B cell (primary cell): ENCODE results near the gene STARD10.

Experiments used
- EZH2 ChIP-seq: IDR thresholded peaks from 2 replicates; pipeline ENCODE4 v1.6.1; 2012; ENCODE audit warnings: borderline replicate concordance, low read depth, mild to moderate bottlenecking, moderate library complexity, low read length; ENCODE audit not compliant: insufficient read depth, poor library complexity, severe bottlenecking
- TF ChIP-seq, protein P1 (sequence below): fragments of 200-600 bp; IDR thresholded peaks from one replicate; pipeline ENCODE4 v1.8.0; 2022; ENCODE audit warnings: antibody characterized with exemption, mild to moderate bottlenecking

DNA sequence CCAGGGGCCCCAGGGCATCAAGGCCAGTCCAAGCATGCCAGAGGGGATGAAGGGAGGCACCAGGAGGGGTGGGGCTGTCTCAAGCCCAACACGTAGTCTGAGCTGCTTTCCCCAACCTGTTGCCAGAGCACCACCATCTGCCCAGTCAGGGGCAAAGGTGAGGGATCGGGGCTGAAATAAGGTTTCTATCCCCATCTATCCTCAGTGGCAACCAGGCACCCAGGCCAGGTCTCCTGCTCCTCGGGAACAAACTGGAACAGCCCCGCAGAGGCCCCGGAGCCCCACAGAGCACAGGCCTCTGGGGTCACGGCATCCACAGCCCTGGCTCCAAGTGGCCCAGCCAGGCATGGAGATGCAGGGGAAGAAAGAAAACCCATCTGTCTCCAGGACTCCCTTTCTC is 19.3 kb downstream of the STARD10 start:
- TF ChIP-seq EZH2 = no peak
- TF ChIP-seq, protein P1, sequence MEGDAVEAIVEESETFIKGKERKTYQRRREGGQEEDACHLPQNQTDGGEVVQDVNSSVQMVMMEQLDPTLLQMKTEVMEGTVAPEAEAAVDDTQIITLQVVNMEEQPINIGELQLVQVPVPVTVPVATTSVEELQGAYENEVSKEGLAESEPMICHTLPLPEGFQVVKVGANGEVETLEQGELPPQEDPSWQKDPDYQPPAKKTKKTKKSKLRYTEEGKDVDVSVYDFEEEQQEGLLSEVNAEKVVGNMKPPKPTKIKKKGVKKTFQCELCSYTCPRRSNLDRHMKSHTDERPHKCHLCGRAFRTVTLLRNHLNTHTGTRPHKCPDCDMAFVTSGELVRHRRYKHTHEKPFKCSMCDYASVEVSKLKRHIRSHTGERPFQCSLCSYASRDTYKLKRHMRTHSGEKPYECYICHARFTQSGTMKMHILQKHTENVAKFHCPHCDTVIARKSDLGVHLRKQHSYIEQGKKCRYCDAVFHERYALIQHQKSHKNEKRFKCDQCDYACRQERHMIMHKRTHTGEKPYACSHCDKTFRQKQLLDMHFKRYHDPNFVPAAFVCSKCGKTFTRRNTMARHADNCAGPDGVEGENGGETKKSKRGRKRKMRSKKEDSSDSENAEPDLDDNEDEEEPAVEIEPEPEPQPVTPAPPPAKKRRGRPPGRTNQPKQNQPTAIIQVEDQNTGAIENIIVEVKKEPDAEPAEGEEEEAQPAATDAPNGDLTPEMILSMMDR = no peak
